NCI-H2171 (cell line): ENCODE results near the gene ANAPC1.
"Not testable (repeated sequence)": the region's sequence is repeated elsewhere in the genome, so short reads cannot be mapped to it uniquely, and the experiment has no call there.

Source experiments
- DNase-seq: peaks from one replicate; lab custom pipeline; 2025; lab: John Stamatoyannopoulos, UW

Gene ANAPC1

GRCh38 chr2:111735838-111736721, 147.9 kb downstream of the ANAPC1 start:
- peak; percentile 3 for DNase-seq

DNA sequence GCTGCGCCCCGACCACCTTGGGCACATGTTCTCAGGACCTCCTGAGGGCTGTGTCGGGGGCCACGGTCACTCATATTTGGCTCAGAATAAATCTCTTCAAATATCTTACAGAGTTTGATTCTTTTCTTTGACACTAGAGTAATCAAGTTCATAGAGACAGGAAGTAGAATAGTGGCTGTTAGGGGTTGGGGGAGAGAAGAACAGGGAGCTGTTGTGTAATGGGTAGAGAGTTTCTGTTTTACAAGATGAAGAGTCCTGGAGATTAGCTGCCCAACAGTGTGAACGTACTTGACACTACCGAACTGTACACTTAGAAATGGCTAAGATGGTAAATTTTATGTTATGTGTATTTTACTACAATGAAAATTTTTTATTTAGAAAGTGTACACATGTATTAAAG, 148.6 kb downstream of the ANAPC1 start:
- DNase-seq: not testable (repeated sequence)

DNA sequence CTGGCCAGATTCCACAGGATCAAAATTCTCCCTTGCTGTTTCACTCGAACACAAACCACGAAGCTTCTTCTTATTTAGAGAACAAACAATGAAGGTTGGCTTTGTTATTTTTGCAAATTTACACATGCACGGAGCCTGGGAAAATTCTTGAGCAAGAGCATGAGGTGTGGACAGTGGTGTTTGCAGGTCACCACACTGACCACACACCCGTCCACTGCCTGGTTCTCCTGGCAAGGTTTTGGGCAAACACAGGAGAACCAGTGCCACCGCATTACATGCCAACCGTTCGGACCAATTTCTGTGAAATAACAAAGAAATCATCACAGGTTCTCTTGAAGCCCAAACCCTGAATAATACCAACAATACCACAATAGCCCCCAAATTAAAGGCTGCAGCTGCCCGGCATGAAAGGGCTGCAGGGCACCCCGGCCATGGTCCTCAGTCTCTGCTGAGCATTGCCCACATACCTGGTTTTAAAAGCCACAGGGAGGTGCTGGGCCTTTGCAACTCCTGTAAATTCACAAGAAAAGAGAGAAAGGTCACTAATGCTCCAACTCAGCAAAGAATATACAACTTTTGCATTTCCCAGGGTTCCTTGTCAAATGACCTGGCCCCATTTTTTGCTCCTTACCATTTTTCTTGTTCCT, 154.1 kb downstream of the ANAPC1 start:
- not testable (repeated sequence) for DNase-seq

DNA sequence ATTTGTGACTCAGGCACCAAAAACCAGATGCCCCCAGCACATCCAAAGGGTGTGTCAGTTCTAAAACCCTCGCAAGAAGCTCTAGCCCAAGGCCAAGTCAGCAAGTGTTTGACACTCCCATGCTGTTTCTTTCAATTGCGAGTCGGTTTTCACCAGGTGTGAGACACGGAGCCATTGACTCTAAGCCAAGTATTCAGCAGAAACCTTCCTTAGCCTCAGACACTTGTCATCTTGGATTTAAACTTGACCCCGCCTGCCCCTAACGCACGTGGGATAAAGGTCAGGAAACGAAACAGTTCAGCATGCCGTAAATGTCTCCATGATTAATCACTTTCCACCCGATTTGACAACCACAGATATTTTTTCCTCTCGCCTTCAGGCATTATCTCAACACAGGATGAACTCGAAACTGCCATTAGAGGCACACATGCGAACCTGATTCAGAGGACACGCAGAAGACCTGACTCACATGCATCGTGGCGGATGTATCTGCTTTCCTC, 156.3 kb downstream of the ANAPC1 start:
- DNase-seq: not testable (repeated sequence)

- not testable (repeated sequence) for DNase-seq
Observed at GRCh38 chr2:111725742-111726141, 158.3 kb downstream of the ANAPC1 start.

- DNase-seq: not testable (repeated sequence)
Observed at GRCh38 chr2:111719610-111720009, 164.4 kb downstream of the ANAPC1 start.
